Measurements from ENCODE around the gene TXNRD1.
A peak's percentile ranks its signal among the peaks of the same experiment; 100 is the strongest.
"Not testable (repeated sequence)": the region's sequence is repeated elsewhere in the genome, so short reads cannot be mapped to it uniquely, and the experiment has no call there.

Gene TXNRD1

GRCh38 chr12:104190641-104191176 lies 24.9 kb upstream of the TXNRD1 start:
- DNase-seq (ENCODE audit: low read depth in 2 of 2), result no peak

DNA sequence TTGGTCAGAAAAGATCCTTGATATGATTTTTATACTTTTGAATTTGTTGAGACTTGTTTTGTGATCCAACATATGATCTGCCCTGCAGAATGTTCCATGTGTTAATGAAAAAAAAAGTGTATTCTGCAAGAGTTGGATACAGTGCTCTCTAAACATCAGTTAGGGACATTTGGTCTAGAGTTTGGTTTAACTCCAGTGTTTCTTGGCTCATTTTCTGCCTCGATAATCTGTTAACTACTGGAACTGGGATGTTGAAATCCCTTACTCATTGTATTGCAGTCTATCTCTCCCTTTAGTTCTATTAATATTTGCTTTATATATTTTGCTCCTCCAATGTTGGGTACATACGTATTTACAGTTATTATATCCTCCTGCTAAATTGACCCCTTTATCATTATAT lies 18.3 kb upstream of the TXNRD1 start:
- no peak for DNase-seq (ENCODE audit: low read depth in 2 of 2)

DNA sequence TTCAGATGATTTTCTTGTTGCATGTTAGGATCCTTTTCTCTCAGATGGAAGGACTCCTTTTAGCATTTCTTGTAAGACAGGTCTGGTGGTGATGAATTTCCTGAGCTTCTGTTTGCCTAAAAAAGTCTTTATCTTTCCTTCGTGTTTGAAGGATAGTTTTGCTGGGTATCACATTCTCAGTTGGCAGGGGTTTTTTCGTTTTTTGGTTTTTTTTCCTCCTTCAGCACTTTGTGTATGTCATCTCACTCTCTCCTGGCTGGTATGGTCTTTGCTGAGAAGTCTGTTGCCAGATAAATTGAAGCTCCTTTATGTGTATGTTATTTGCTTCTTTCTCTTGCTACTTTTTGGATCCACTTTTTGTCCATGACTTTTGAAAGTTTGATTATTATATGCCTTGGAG lies 15.6 kb upstream of the TXNRD1 start:
- no peak for DNase-seq (ENCODE audit: low read depth in 2 of 2)

DNA sequence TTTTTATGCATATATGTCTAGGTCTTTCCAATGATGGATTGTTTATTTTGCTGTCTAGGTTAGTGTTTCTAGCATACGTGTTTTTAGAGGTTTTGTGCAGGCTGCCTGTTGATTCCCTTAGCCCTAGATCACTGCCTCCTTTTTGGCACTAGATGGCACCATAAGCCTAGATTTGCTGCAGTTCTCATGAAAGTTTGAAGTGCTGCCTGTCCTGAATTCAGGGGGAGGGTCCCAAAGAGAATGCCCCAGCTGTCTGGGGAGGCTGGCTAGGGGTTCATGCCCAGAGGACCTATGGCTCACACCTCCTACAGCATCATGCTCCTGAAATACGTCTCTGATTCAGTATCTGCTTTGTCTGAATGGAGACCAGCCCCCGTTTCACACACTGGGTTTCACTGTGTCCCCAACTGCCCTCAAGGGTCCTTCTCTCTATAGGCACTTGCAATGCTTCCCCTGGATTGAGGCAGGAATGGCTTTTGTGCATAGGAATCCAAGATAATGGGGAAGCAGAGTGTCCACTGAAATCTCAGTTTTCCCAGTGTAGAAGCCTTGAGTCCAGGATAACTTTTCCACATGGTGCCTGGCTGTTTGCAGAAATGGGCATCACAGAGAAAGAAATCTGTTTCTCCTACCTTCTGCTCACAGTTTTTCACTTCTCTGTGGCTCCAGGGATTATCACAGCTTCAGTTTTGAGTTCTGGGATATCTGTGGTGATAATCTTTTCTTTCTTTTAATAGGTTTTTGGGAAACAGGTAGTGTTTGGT lies 14.2 kb upstream of the TXNRD1 start:
- no peak for DNase-seq (ENCODE audit: low read depth in 2 of 2)

GRCh38 chr12:104204690-104205480 lies 10.7 kb upstream of the TXNRD1 start:
- DNase-seq (ENCODE audit: low read depth in 2 of 2), result no peak

DNA sequence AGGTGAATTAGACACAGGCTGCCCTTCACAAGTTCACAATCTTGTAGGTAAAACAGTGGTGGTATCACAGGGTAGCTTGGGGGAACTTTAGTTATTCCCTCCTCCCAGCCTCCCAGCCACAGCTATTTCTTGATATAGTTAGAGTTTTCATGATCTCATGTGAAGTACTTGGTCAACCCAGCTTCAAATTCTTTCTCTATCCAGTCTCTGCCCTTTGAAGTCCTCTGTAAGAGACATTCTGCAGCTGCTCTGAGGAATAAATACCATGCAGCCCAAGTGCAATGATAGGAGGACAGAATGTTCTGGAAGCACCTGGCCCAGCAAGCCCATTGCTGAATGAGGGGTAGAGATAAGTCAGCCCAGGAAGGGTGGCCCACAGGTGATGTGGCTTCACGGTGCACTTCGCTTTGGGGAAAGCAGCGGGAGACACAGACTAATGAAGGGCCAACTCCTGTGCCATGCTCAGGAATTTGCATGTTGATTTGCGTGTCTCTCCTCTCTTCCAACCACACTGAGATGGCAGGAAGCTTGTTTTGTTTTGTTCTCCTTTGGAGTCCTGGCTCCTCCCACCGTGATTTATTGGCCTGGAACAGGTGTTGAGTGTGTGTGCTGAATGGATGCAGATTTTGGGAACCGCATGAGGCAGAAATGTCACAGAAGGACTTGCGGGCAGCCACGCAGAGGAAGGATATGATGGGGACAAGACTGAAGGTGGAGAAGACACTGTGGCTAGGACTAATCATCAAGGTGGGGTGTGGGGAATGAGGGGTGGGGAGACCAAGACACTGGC lies 8.0 kb upstream of the TXNRD1 start:
- no peak for DNase-seq (ENCODE audit: low read depth in 2 of 2)

GRCh38 chr12:104212516-104212915 lies 3.1 kb upstream of the TXNRD1 start:
- no peak for DNase-seq (ENCODE audit: low read depth in 2 of 2)

DNA sequence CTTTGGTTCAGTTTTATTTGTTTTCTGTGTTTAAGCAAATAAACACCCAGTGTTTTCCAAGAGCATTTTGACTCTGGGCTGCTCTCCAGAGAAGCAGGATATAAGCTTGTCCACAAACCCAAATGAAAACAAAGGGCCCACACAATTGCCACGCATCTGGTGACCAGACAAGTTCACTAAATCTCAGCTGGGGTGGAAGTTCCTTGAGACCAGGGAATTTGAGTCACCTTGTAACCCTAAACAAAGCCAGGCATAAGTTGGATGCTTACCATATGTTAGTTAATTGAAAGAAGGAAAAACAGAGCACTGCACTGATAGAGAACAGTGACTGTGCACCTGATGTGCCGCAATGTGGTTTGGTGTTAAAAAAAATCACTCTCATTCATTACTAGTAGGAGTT lies 1.6 kb upstream of the TXNRD1 start:
- no peak for DNase-seq (ENCODE audit: low read depth in 2 of 2)

- DNase-seq (ENCODE audit: low read depth in 2 of 2), result no peak
Observed at GRCh38 chr12:104216521-104216924, 944 bp downstream of the TXNRD1 start.

DNA sequence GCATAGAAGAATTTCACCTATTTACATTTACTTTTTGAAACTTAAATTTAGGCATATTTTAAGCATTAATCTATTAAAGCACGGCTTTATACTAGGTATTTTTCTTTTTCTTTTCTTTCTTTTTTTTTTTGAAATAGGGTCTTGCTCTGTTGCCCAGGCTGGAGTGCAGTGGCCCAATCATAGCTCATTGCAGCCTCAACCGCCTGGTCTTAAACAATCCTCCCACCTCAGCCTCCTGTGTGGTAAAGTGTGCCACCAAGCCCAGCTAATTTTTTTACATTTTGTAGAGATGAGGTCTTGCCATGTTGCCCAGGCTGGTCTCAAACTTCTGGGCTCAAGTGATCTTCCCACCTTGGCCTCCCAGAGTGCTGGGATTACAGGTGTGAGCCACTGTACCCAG lies 2.9 kb downstream of the TXNRD1 start:
- DNase-seq (ENCODE audit: low read depth in 2 of 2), result not testable (repeated sequence)

GRCh38 chr12:104218935-104219334 lies 3.4 kb downstream of the TXNRD1 start:
- no peak for DNase-seq (ENCODE audit: low read depth in 2 of 2)

DNA sequence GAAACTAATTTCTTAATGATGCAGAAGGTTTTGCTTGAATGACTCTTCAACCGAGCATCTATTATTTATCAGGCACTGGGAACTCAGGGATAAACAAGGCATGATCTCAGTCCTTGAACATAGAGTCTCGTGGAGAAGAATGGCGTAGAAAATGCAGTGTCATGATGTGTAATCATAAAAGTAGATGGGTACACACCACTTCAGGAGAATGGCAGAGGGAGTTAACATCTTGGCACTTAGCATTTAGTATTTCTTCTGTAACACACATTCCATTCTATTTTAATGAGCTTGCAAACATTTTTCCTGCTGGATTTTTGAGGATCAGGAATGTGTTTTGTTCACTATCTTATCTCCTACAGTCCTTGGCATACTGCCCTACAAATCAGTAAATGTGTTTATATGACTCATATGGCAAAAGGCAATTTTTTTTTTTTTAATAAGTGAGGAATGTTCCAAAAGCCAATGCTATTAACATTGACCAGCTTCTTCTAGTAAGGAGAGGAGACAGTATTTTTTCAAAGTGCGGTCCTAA lies 3.8 kb downstream of the TXNRD1 start:
- DNase-seq (ENCODE audit: low read depth in 2 of 2), result no peak

- peak; percentile 43 to 60 for DNase-seq (ENCODE audit: low read depth in 2 of 2)
Observed at GRCh38 chr12:104219908-104220404, 4.4 kb downstream of the TXNRD1 start.

DNA sequence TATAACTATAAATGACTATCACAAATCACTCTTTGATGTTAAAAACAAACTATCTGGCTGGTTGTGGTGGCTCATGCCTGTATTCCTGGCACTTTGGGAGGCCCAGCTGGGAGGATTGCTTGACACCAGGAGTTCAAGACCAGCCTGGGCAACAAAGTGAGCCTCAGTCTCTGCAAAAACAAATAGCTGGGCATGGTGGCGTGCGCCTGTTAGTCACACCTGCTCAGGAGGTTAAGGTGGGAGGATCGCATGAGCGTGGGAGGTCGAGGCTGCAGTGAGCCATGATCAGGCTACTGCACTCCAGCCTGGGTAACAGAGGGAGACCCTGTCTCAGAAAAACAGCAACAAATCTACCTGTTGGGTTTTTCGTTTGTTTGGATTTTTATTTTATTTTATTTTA lies 5.4 kb downstream of the TXNRD1 start:
- no peak for DNase-seq (ENCODE audit: low read depth in 2 of 2)

DNA sequence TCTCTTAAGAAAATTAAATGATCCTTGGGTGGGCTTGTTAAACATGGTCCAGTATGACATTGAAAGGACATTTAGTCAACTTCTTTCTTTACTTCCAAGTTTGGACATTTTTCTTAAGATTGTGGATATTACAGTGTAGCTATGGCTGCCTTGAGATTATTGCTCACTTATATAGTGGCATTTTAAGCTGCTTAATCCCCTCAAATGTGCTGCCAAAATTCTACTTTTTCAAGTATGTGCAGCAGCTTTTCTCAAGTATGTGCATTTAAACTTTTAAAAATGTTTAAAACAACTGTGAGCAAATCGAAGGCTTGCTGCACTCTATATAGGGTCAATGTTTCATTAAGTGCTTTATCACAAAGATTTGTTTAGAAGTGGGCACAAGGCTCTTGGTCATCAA lies 7.4 kb downstream of the TXNRD1 start:
- no peak for DNase-seq (ENCODE audit: low read depth in 2 of 2)

DNA sequence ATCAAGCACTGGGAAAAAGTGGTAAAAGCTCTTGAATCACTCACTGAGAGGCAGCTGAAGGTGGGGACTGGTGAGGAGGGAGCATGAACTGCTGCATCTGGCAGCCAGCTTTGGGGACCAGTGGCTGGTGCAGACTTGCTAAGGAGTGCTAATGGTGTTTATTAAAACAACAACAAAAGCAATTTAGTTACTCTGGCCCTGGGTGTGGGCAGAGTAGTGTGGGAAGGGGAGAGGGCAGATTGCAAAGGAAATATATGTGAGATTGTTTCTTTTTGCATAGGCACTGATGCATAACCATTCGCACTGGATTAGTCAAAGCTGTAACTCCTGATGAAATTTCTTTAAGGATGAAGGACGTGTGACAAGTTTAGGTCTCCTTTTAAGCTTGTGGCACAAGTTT lies 8.1 kb downstream of the TXNRD1 start:
- DNase-seq (ENCODE audit: low read depth in 2 of 2), result no peak

DNA sequence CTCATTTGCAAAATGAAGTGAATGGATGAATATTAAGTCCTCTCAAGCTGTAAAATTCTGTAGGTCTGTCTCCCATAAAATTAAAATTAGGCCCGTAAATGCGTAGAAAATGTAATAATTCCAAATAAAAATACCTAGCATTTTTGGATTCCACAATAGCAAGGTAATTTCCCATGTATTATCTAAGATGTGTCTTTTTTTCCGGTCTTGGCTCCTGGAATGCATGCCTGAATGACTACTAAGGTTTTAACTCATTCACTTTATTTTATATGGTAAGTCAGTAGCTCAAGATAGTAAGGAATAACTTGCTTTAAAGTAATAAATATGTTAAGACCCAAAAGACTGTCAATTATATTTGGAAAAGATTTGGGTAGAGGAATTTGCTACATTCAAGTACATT lies 11.1 kb downstream of the TXNRD1 start:
- no peak for DNase-seq (ENCODE audit: low read depth in 2 of 2)

GRCh38 chr12:104230304-104231095 lies 14.9 kb downstream of the TXNRD1 start:
- DNase-seq (ENCODE audit: low read depth in 2 of 2), result no peak

GRCh38 chr12:104232609-104233280 lies 17.2 kb downstream of the TXNRD1 start:
- DNase-seq (ENCODE audit: low read depth in 2 of 2), result no peak

- DNase-seq (ENCODE audit: low read depth in 2 of 2), result no peak
Observed at GRCh38 chr12:104234926-104235499, 19.4 kb downstream of the TXNRD1 start.

Data from stimulated activated CD4-positive, alpha-beta T cell treated with anti-CD3 and anti-CD28 coated beads, Interleukin-4, amount 100 ng/mL, for 48 hours (primary cell).